H9 (cell line): Measurements from ENCODE around the gene PPARD. TPM values are rescaled to one million over a fixed set of nuclear protein-coding genes. Genes with fewer than 3 reads are reported as not detected.

Source experiments
- DNase-seq: peaks from one replicate; pipeline ENCODE4 v3.0.0-alpha.2; 2017
- H2AFZ ChIP-seq: one replicate; pipeline ENCODE4 v1.6.1; 2013; ENCODE audit warnings: mild to moderate bottlenecking, low read length, control low read depth, moderate library complexity
- H2AK5ac ChIP-seq: 2 replicates; pipeline ENCODE4 v1.6.1; 2013; ENCODE audit warnings: low read length, control low read depth, mixed read lengths; ENCODE audit not compliant: insufficient read length
- H2BK120ac ChIP-seq: one replicate; pipeline ENCODE4 v1.6.1; 2013; ENCODE audit warnings: low read depth, mild to moderate bottlenecking, low read length, control low read depth, inconsistent platforms; ENCODE audit not compliant: poor library complexity, severe bottlenecking
- H2BK12ac ChIP-seq: 2 replicates; pipeline ENCODE4 v1.6.1; 2013; ENCODE audit warnings: low read length, control low read depth, mixed read lengths, low read depth; ENCODE audit not compliant: insufficient read length
- H2BK15ac ChIP-seq: 2 replicates; pipeline ENCODE4 v1.6.1; 2013; ENCODE audit warnings: low read depth, low read length, control low read depth
- H2BK20ac ChIP-seq: one replicate; pipeline ENCODE4 v1.6.1; 2013; ENCODE audit warnings: low read depth, mild to moderate bottlenecking, low read length, control low read depth, inconsistent platforms; ENCODE audit not compliant: poor library complexity, severe bottlenecking
- H2BK5ac ChIP-seq: 2 replicates; pipeline ENCODE4 v1.6.1; 2013; ENCODE audit warnings: low read length, control low read depth, mixed read lengths; ENCODE audit not compliant: insufficient read length
- H3K14ac ChIP-seq: 2 replicates; pipeline ENCODE4 v1.6.1; 2013; ENCODE audit warnings: low read length, control low read depth; ENCODE audit not compliant: insufficient read depth
- H3K18ac ChIP-seq: 2 replicates; pipeline ENCODE4 v1.6.1; 2013; ENCODE audit warnings: low read depth, mild to moderate bottlenecking, mixed read lengths, low read length, control low read depth; ENCODE audit not compliant: insufficient read length
- H3K23ac ChIP-seq: 2 replicates; pipeline ENCODE4 v1.6.1; 2013; ENCODE audit warnings: low read length, control low read depth, mixed read lengths, low read depth; ENCODE audit not compliant: insufficient read length
- H3K23me2 ChIP-seq: 2 replicates; pipeline ENCODE4 v1.6.1; 2013; ENCODE audit warnings: low read depth, mild to moderate bottlenecking, mixed read lengths, low read length, control low read depth; ENCODE audit not compliant: insufficient read length, poor library complexity, severe bottlenecking
- H3K27ac ChIP-seq: 2 replicates; pipeline ENCODE4 v1.5.1; 2013; ENCODE audit warnings: low read length, control low read depth, mixed read lengths, low read depth; ENCODE audit not compliant: insufficient read length
- H3K27me3 ChIP-seq: 2 replicates; pipeline ENCODE4 v1.6.1; 2013; ENCODE audit warnings: low read length, control low read depth, inconsistent platforms; ENCODE audit not compliant: insufficient read depth
- H3K4ac ChIP-seq: 2 replicates; pipeline ENCODE4 v1.6.1; 2013; ENCODE audit warnings: low read depth, mild to moderate bottlenecking, control low read depth, inconsistent platforms, low read length, moderate library complexity
- H3K4me1 ChIP-seq: 2 replicates; pipeline ENCODE4 v1.6.1; 2013; ENCODE audit warnings: low read length, control low read depth, inconsistent platforms; ENCODE audit not compliant: insufficient read depth
- H3K4me2 ChIP-seq: 2 replicates; pipeline ENCODE4 v1.6.1; 2013; ENCODE audit warnings: low read length, control low read depth, mixed read lengths; ENCODE audit not compliant: insufficient read length, insufficient read depth
- H3K56ac ChIP-seq: 2 replicates; pipeline ENCODE4 v1.6.1; 2013; ENCODE audit warnings: low read depth, mild to moderate bottlenecking, mixed read lengths, low read length, control low read depth; ENCODE audit not compliant: insufficient read length
- H3K79me1 ChIP-seq: 2 replicates; pipeline ENCODE4 v1.6.1; 2013; ENCODE audit warnings: low read depth, mild to moderate bottlenecking, moderate library complexity, low read length, control low read depth, inconsistent platforms; ENCODE audit not compliant: insufficient read depth, poor library complexity, severe bottlenecking
- H3K79me2 ChIP-seq: 2 replicates; pipeline ENCODE4 v1.6.1; 2013; ENCODE audit warnings: low read length, control low read depth, inconsistent platforms; ENCODE audit not compliant: insufficient read depth
- H3K9ac ChIP-seq: 2 replicates; pipeline ENCODE4 v1.6.1; 2013; ENCODE audit warnings: low read length, control low read depth, mixed read lengths; ENCODE audit not compliant: insufficient read length; ENCODE audit errors: extremely low read depth
- H3K9me3 ChIP-seq: one replicate; pipeline ENCODE4 v1.6.1; 2013; ENCODE audit warnings: low read depth, low read length, inconsistent platforms; ENCODE audit not compliant: control insufficient read depth
- H3T11ph ChIP-seq: one replicate; pipeline ENCODE4 v1.6.1; 2013; ENCODE audit warnings: mild to moderate bottlenecking, low read length, control low read depth, inconsistent platforms
- H4K20me1 ChIP-seq: one replicate; pipeline ENCODE4 v1.6.1; 2013; ENCODE audit not compliant: control insufficient read depth, insufficient read length, insufficient read depth
- H4K5ac ChIP-seq: 2 replicates; pipeline ENCODE4 v1.6.1; 2013; ENCODE audit warnings: low read depth, mild to moderate bottlenecking, mixed read lengths, low read length, control low read depth; ENCODE audit not compliant: insufficient read length
- H4K8ac ChIP-seq: replicated peaks from 2 replicates; pipeline ENCODE4 v1.6.1; 2013; ENCODE audit warnings: low read length, control low read depth, mixed read lengths, low read depth; ENCODE audit not compliant: insufficient read length
- H4K91ac ChIP-seq: 2 replicates; pipeline ENCODE4 v1.6.1; 2013; ENCODE audit warnings: low read depth, mild to moderate bottlenecking, moderate library complexity, mixed read lengths, low read length, control low read depth; ENCODE audit not compliant: insufficient read length
- H3K27ac Mint-ChIP-seq, 3 experiments: 2 replicates in 2 of 3; 3 replicates in 1 of 3; pipeline ENCODE4 v1.8.0; 2020 to 2021; ENCODE audit warnings: mixed read lengths in 3 of 3, mild to moderate bottlenecking in 1 of 3, moderate library complexity in 1 of 3
- H3K27me3 Mint-ChIP-seq: 2 replicates; pipeline ENCODE4 v1.8.0; 2021; ENCODE audit warnings: low read depth, mild to moderate bottlenecking, moderate library complexity, mixed read lengths
- H3K36me3 Mint-ChIP-seq, 3 experiments: 2 replicates in 2 of 3; 3 replicates in 1 of 3; pipeline ENCODE4 v1.8.0; 2020 to 2021; ENCODE audit warnings: low read depth in 3 of 3, mixed read lengths in 3 of 3; ENCODE audit not compliant: insufficient read depth in 1 of 3
- H3K4me1 Mint-ChIP-seq, 2 experiments: 2 replicates each; pipeline ENCODE4 v1.8.0; 2020; ENCODE audit warnings: mixed read lengths in 2 of 2
- H3K4me3 Mint-ChIP-seq, 2 experiments: 2 replicates in 1 of 2; 3 replicates in 1 of 2; pipeline ENCODE4 v1.8.0; 2020 to 2021; ENCODE audit warnings: mild to moderate bottlenecking in 2 of 2, mixed read lengths in 2 of 2, moderate library complexity in 1 of 2
- H3K9me3 Mint-ChIP-seq, 2 experiments: 2 replicates in 1 of 2; 3 replicates in 1 of 2; pipeline ENCODE4 v1.8.0; 2020; ENCODE audit warnings: mild to moderate bottlenecking in 2 of 2, mixed read lengths in 2 of 2, moderate library complexity in 1 of 2
- CTCF ChIP-seq: fragments of 200-600 bp; sonication (generic); conservative IDR thresholded peaks from 3 replicates; pipeline ENCODE4 v1.8.0; 2021; ENCODE audit warnings: antibody characterized with exemption, mild to moderate bottlenecking
- WGBS: extraction: QIAGEN DNeasy Blood & Tissue Kit; methylation state at CpG from one replicate; pipeline ENCODE4 v1.1.7; 2013; ENCODE audit warnings: missing lambda C conversion rate, low lambda C conversion rate, mixed read lengths; ENCODE audit not compliant: insufficient read length; ENCODE audit errors: extremely low coverage; 5-methylcytosine and 5-hydroxymethylcytosine counted together
- total RNA-seq: library from RNA; stranded (reverse); gene quantifications from 2 replicates; pipeline ENCODE4 v1.2.1, GENCODE V29; 2021

PPARD gene
- total RNA-seq, 1 experiment from 2014 or later, result 11.7 TPM

GRCh38 chr6:35357677-35358076 is 15.3 kb downstream of the PPARD start:
- Histone ChIP-seq H2BK12ac (no peak overlapping the region), H4K91ac (no peak overlapping the region), H3K4me1 (peaks cover 7% of the 10 kb centered on the region; the same call in 1 of the 2 replicates), H3K56ac (no peak overlapping the region), H3K79me2 (no peaks in the 10 kb centered on the region), H3K4ac (no peak overlapping the region), H2BK20ac (no peak overlapping the region), H3K9me3 (no peaks in the 10 kb centered on the region), H3K23ac (no peak overlapping the region), H3K27ac (no peak overlapping the region), H2AFZ (no peak overlapping the region), H3K14ac (no peak overlapping the region), H3T11ph (no peak overlapping the region), H4K20me1 (no peaks in the 10 kb centered on the region), H3K23me2 (no peaks in the 10 kb centered on the region), H3K4me2 (no peak overlapping the region), H3K9ac (no peak overlapping the region), H3K18ac (no peak overlapping the region), H2AK5ac (no peak overlapping the region), H3K79me1 (no peaks in the 10 kb centered on the region), H2BK5ac (no peak overlapping the region), H3K27me3 (no peaks in the 10 kb centered on the region), H4K5ac (no peak overlapping the region), H2BK15ac (no peak overlapping the region), H4K8ac (no peak overlapping the region), H2BK120ac (no peak overlapping the region)
- TF ChIP-seq CTCF, result no peak
- no peak for DNase-seq
- Mint-ChIP-seq H3K4me3 (no peak overlapping the region), H3K27me3 (no peaks in the 10 kb centered on the region), H3K36me3 (peaks cover 14 to 31% (median 25%) of the 10 kb centered on the region in 3 experiments), H3K4me1 (peaks cover 27 to 31% of the 10 kb centered on the region in 2 experiments), H3K9me3 (no peaks in the 10 kb centered on the region), H3K27ac (no peak overlapping the region; a peak in 1 of 7 replicates)
- WGBS, result no CpG with 5 or more reads among the region's 4 CpGs
